ENCODE measurements around the gene TAF10.

DNA sequence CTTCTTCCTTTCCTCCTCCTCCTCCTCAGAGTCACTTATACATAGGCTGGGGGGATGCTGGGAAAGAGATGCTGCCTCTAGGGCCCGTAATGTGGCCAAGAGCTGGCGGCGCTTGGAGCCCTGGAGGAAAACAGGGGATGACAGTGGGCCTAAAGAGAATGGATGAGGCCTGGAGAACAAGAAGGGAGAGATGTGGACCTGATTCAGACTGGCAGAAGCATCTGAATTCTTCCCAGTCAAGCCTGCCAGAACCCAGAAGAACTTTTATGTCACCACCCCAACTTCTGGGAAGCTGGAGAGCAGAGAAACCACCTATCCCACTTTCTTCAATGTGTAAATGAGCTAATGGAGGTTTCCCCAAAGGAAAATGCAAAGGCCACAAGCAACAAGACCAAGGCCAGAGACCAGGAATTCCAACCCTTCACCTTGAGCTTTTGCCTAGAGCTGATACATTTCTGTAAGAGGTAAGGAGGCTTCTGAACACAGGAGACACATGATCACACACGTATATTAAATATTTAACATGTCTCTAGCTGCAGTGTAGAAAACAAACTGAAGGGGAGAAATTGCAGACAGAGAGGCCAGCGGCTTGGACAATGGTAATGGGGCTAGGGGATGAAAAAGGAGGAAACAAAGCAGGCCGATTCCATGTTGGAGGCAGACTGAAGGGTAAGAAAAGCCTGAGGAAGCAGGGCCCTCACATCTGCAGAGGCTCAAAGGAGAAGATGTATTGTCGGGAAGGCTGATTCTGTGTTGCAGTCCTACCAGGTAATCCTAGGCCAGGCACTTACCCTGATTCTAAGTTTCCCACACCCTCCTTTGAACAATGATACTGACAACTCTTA is 9.7 kb downstream of the TAF10 start:
- TF ChIP-seq, protein P1, sequence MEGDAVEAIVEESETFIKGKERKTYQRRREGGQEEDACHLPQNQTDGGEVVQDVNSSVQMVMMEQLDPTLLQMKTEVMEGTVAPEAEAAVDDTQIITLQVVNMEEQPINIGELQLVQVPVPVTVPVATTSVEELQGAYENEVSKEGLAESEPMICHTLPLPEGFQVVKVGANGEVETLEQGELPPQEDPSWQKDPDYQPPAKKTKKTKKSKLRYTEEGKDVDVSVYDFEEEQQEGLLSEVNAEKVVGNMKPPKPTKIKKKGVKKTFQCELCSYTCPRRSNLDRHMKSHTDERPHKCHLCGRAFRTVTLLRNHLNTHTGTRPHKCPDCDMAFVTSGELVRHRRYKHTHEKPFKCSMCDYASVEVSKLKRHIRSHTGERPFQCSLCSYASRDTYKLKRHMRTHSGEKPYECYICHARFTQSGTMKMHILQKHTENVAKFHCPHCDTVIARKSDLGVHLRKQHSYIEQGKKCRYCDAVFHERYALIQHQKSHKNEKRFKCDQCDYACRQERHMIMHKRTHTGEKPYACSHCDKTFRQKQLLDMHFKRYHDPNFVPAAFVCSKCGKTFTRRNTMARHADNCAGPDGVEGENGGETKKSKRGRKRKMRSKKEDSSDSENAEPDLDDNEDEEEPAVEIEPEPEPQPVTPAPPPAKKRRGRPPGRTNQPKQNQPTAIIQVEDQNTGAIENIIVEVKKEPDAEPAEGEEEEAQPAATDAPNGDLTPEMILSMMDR (IDR thresholded peaks at IDR 0.05 in 4 of 5, conservative IDR thresholded peaks at IDR 0.05 in 1 of 5), result no peak
- no peak for TF ChIP-seq POLR2A (IDR thresholded peaks at IDR 0.05)
